Peyer's patch (tissue), 4 donors: Measurements from ENCODE around the gene SERPINH1.

ENCODE experiments used
- POLR2A ChIP-seq, 2 donors: fragments of 450-650 bp; IDR thresholded peaks; one replicate each; pipeline ENCODE4 v1.5.1; 2017; ENCODE audit warnings: antibody characterized with exemption in 2 of 2, mild to moderate bottlenecking in 2 of 2, moderate library complexity in 2 of 2
- TF ChIP-seq, protein P1 (sequence below), 6 experiments: fragments of 450-650 bp in 4 of 6; fragments of 200-600 bp in 2 of 6; sonication (generic) in 1 of 6; IDR thresholded peaks; one replicate each; pipeline ENCODE4 v1.5.1; 2017 to 2019; ENCODE audit warnings: antibody characterized with exemption in 6 of 6, mild to moderate bottlenecking in 3 of 6, moderate library complexity in 1 of 6

DNA sequence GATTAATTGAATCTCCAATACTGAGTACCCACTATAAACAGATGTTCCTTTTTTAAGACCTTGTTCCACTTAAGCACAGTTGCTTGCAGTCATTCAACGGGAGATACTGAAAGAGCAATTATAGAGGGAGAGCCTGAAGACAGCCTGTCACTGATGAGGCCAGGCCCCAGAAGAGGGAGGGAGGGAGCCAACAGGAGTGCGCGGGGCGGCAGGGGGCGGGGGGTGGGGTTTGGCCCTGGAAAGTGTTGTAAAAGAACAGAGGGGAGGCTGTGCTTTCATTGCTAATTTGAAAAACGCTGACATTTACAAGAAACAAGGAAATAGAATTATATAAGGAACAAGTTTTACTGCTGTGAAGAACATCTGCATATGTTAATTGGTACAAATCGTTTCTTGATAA is 53.7 kb downstream of the SERPINH1 start:
- TF ChIP-seq, protein P1, sequence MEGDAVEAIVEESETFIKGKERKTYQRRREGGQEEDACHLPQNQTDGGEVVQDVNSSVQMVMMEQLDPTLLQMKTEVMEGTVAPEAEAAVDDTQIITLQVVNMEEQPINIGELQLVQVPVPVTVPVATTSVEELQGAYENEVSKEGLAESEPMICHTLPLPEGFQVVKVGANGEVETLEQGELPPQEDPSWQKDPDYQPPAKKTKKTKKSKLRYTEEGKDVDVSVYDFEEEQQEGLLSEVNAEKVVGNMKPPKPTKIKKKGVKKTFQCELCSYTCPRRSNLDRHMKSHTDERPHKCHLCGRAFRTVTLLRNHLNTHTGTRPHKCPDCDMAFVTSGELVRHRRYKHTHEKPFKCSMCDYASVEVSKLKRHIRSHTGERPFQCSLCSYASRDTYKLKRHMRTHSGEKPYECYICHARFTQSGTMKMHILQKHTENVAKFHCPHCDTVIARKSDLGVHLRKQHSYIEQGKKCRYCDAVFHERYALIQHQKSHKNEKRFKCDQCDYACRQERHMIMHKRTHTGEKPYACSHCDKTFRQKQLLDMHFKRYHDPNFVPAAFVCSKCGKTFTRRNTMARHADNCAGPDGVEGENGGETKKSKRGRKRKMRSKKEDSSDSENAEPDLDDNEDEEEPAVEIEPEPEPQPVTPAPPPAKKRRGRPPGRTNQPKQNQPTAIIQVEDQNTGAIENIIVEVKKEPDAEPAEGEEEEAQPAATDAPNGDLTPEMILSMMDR (IDR thresholded peaks at IDR 0.05) = no peak
- TF ChIP-seq POLR2A (IDR thresholded peaks at IDR 0.05) = no peak
